Osteoblast (primary cell): Measurements from ENCODE around the gene HAUS2. TPM values are rescaled to one million over a fixed set of nuclear protein-coding genes. Genes with fewer than 3 reads are reported as not detected.

ENCODE experiments used
- DNase-seq: peaks from one replicate; pipeline ENCODE4 v3.0.0; 2011; ENCODE audit warnings: low spot score, mixed read lengths; ENCODE audit not compliant: insufficient read length; ENCODE audit errors: missing footprints
- H2AFZ ChIP-seq: 2 replicates; pipeline ENCODE4 v1.6.0; 2011; ENCODE audit warnings: mild to moderate bottlenecking, low read length
- H3K27ac ChIP-seq: 2 replicates; pipeline ENCODE4 v1.5.1; 2011; ENCODE audit warnings: mild to moderate bottlenecking, low read depth, low read length, moderate library complexity
- H3K27me3 ChIP-seq: 2 replicates; pipeline ENCODE4 v1.6.0; 2012; ENCODE audit warnings: mild to moderate bottlenecking, control low read depth, inconsistent platforms, low read length, moderate library complexity; ENCODE audit not compliant: insufficient read depth
- H3K36me3 ChIP-seq: 2 replicates; pipeline ENCODE4 v1.5.1; 2011; ENCODE audit warnings: mild to moderate bottlenecking, low read length, control low read depth, moderate library complexity; ENCODE audit not compliant: insufficient read depth
- H3K4me1 ChIP-seq: 2 replicates; pipeline ENCODE4 v1.5.1; 2011; ENCODE audit warnings: mild to moderate bottlenecking, low read length, control low read depth, moderate library complexity; ENCODE audit not compliant: insufficient read depth
- H3K4me2 ChIP-seq: 2 replicates; pipeline ENCODE4 v1.6.0; 2011; ENCODE audit warnings: mild to moderate bottlenecking, low read length; ENCODE audit not compliant: insufficient read depth
- H3K4me3 ChIP-seq: fragments of 200-600 bp; sonication (generic); 3 replicates; pipeline ENCODE4 v1.5.1; 2012; ENCODE audit warnings: mild to moderate bottlenecking, low read length, inconsistent platforms; ENCODE audit not compliant: insufficient read depth
- H3K79me2 ChIP-seq: 2 replicates; pipeline ENCODE4 v1.6.0; 2012; ENCODE audit warnings: mild to moderate bottlenecking, low read length, control low read depth, inconsistent platforms; ENCODE audit not compliant: insufficient read depth
- H3K9me3 ChIP-seq: 2 replicates; pipeline ENCODE4 v1.5.1; 2011; ENCODE audit warnings: low read depth, low read length, control low read depth
- H4K20me1 ChIP-seq: 2 replicates; pipeline ENCODE4 v1.6.0; 2012; ENCODE audit warnings: mild to moderate bottlenecking, low read length, control low read depth; ENCODE audit not compliant: insufficient read depth
- CTCF ChIP-seq: IDR thresholded peaks from 2 replicates; pipeline ENCODE4 v1.5.1; 2011; ENCODE audit warnings: mild to moderate bottlenecking, low read depth, low read length, moderate library complexity; ENCODE audit errors: extremely low read depth
- total RNA-seq: library from RNA; depleted of rRNA; stranded (reverse); fragments of >200 nt; gene quantifications from 2 replicates; pipeline ENCODE4 v1.2.3, GENCODE V29; 2012

HAUS2 gene
- total RNA-seq, 1 donor = 18.5 TPM

- Histone ChIP-seq H3K4me3 (peak overlapping the region; percentile 21), H2AFZ (no peak overlapping the region), H4K20me1 (no peaks in the 10 kb centered on the region), H3K4me2 (peak overlapping the region; percentile 66), H3K36me3 (peaks cover 7% of the 10 kb centered on the region), H3K27ac (peak overlapping the region; percentile 91), H3K27me3 (no peaks in the 10 kb centered on the region), H3K9me3 (no peaks in the 10 kb centered on the region), H3K4me1 (peaks cover 15% of the 10 kb centered on the region), H3K79me2 (peaks cover 41% of the 10 kb centered on the region)
- no peak for DNase-seq
- TF ChIP-seq CTCF = no peak
These were observed 37.6 kb upstream of the HAUS2 start for GRCh38 chr15:42511007-42511391.

- no peak overlapping the region for H3K27ac ChIP-seq
- no peaks in the 10 kb centered on the region for H3K79me2 ChIP-seq
- no peaks in the 10 kb centered on the region for H3K9me3 ChIP-seq
- H3K36me3 ChIP-seq = peaks cover 46% of the 10 kb centered on the region
- no peak overlapping the region for H3K4me2 ChIP-seq
- no peaks in the 10 kb centered on the region for H3K4me1 ChIP-seq
- no peaks in the 10 kb centered on the region for H3K27me3 ChIP-seq
- no peak overlapping the region for H3K4me3 ChIP-seq
- H2AFZ ChIP-seq = no peak overlapping the region
- no peak for DNase-seq
- no peaks in the 10 kb centered on the region for H4K20me1 ChIP-seq
- TF ChIP-seq CTCF = no peak
These were observed 25.3 kb upstream of the HAUS2 start for GRCh38 chr15:42523331-42523730.

- no peaks in the 10 kb centered on the region for H3K79me2 ChIP-seq
- DNase-seq = no peak
- no peaks in the 10 kb centered on the region for H3K4me1 ChIP-seq
- H3K9me3 ChIP-seq = no peaks in the 10 kb centered on the region
- H3K27me3 ChIP-seq = no peaks in the 10 kb centered on the region
- H3K4me3 ChIP-seq = no peak overlapping the region
- H4K20me1 ChIP-seq = no peaks in the 10 kb centered on the region
- H3K36me3 ChIP-seq = peaks cover 49% of the 10 kb centered on the region
- no peak overlapping the region for H2AFZ ChIP-seq
- no peak overlapping the region for H3K27ac ChIP-seq
- no peak overlapping the region for H3K4me2 ChIP-seq
- no peak for TF ChIP-seq CTCF
These were observed 19.7 kb upstream of the HAUS2 start for GRCh38 chr15:42528970-42529369.

DNA sequence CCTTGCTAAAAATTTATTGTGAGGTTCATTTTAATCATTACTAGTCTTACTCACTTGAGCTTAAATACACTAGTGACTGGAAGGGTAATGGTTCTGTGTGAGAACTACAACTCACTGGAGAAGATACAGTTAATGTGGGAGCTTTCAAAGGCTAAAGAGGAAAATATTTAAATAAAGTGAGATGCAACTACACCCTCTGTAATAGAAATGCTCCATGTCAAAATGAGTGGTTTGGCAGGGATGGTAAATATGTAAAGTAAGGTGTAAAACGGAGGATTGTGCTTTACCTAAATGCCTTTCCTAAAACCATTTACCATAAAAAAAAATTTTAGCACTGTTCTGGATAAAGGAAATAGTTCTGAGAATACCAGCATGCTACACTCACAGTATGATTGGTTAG lies 15.4 kb upstream of the HAUS2 start:
- Histone ChIP-seq H3K4me3 (no peak overlapping the region), H4K20me1 (no peaks in the 10 kb centered on the region), H3K4me2 (no peak overlapping the region), H3K9me3 (no peaks in the 10 kb centered on the region), H2AFZ (no peak overlapping the region), H3K27ac (no peak overlapping the region), H3K27me3 (no peaks in the 10 kb centered on the region), H3K79me2 (no peaks in the 10 kb centered on the region), H3K4me1 (no peaks in the 10 kb centered on the region), H3K36me3 (peaks cover 37% of the 10 kb centered on the region)
- no peak for TF ChIP-seq CTCF
- DNase-seq = no peak
